Measurements from ENCODE around the gene KCNN4.

DNA sequence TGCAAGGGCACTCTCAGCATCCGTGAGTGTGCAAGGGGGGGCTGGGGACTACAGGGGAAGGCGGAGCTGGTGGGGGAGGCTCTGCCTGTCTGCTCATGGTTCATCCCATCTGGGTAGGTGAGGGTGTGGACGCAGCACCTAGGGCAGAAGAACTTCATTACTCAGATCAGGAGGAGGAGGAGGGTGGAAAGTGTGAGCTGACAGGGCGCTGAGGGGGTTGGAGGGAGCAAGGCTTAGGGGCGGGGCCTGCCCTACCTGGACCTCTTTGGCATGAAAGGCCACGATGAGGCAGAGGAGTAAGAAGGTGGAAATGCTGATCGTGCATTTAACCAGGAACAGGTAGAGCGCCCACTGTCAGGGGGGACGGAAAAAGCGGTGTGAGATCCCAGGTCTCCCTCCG is 4.5 kb downstream of the KCNN4 start:
- no peak for TF ChIP-seq POLR2A (IDR thresholded peaks at IDR 0.05)
- TF ChIP-seq, protein P1, sequence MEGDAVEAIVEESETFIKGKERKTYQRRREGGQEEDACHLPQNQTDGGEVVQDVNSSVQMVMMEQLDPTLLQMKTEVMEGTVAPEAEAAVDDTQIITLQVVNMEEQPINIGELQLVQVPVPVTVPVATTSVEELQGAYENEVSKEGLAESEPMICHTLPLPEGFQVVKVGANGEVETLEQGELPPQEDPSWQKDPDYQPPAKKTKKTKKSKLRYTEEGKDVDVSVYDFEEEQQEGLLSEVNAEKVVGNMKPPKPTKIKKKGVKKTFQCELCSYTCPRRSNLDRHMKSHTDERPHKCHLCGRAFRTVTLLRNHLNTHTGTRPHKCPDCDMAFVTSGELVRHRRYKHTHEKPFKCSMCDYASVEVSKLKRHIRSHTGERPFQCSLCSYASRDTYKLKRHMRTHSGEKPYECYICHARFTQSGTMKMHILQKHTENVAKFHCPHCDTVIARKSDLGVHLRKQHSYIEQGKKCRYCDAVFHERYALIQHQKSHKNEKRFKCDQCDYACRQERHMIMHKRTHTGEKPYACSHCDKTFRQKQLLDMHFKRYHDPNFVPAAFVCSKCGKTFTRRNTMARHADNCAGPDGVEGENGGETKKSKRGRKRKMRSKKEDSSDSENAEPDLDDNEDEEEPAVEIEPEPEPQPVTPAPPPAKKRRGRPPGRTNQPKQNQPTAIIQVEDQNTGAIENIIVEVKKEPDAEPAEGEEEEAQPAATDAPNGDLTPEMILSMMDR (IDR thresholded peaks at IDR 0.05) = no peak
